Endothelial cell of umbilical vein (primary cell): Measurements from ENCODE around the gene TRIM39. TPM values are rescaled to one million over a fixed set of nuclear protein-coding genes. Genes with fewer than 3 reads are reported as not detected.

ENCODE experiments used
- BruUV-seq: library from RNA; stranded (reverse); fragments of 400-500 nt; replicated peaks from 2 replicates; lab custom pipeline; 2021; lab: Mats Ljungman, UMichigan
- CTCF ChIA-PET: fragments of 300-600, 350-600 bp; sonication (Branson Sonifier 250); formaldehyde crosslinking; loops from one replicate; lab custom pipeline; 2021; ENCODE audit warnings: antibody characterized with exemption, inconsistent platforms; lab: Charles Lee
- POLR2A ChIA-PET: fragments of 300-600, 350-600 bp; sonication (Branson Sonifier 250); formaldehyde crosslinking; loops from one replicate; lab custom pipeline; 2021; ENCODE audit warnings: antibody characterized with exemption, inconsistent platforms; lab: Charles Lee
- DNase-seq: peaks from one replicate; pipeline ENCODE4 v3.0.0-alpha.2; 2011; ENCODE audit warnings: low read depth, low spot score
- FAIRE-seq: peaks from 2 replicates; lab custom pipeline; 2011; peaks lifted over from hg19 to GRCh38; lab: Jason Lieb, UNC
- H2AFZ ChIP-seq: 2 replicates; pipeline ENCODE4 v1.6.0; 2012; ENCODE audit warnings: low read depth, low read length, control low read depth, inconsistent platforms
- H3K27ac ChIP-seq: 2 replicates; pipeline ENCODE4 v1.5.1; 2011; ENCODE audit warnings: low read depth, mild to moderate bottlenecking, control low read depth, low read length, moderate library complexity; ENCODE audit not compliant: insufficient read depth
- H3K27me3 ChIP-seq, 2 experiments: 2 replicates each; pipeline versions ENCODE4 v1.6.0 to v1.6.1; 2011; ENCODE audit warnings: low read length in 2 of 2, mixed read lengths in 1 of 2; ENCODE audit not compliant: control insufficient read depth in 2 of 2, insufficient read depth in 2 of 2
- H3K36me3 ChIP-seq, 2 experiments: 2 replicates in 1 of 2; 3 replicates in 1 of 2; pipeline ENCODE4 v1.5.1; 2011; ENCODE audit warnings: low read length in 2 of 2, mild to moderate bottlenecking in 1 of 2, moderate library complexity in 1 of 2; ENCODE audit not compliant: control insufficient read depth in 2 of 2, insufficient read depth in 2 of 2; ENCODE audit errors: extremely low read depth in 1 of 2
- H3K4me1 ChIP-seq: 3 replicates; pipeline ENCODE4 v1.5.1; 2011; ENCODE audit warnings: mild to moderate bottlenecking, low read length; ENCODE audit not compliant: control insufficient read depth, insufficient read depth; ENCODE audit errors: extremely low read depth
- H3K4me2 ChIP-seq: 2 replicates; pipeline ENCODE4 v1.6.1; 2011; ENCODE audit warnings: low read length, control low read depth, mixed read lengths; ENCODE audit not compliant: insufficient read depth
- H3K4me3 ChIP-seq, 3 experiments: fragments of 200-600 bp in 1 of 3; sonication (generic), shearing (Covaris generic) in 1 of 3; replicated peaks in 1 of 3; 2 replicates each; pipeline ENCODE4 v1.5.1; 2011 to 2016; ENCODE audit warnings: control low read depth in 3 of 3, low read length in 3 of 3, mild to moderate bottlenecking in 2 of 3, inconsistent platforms in 1 of 3, low read depth in 1 of 3, moderate library complexity in 1 of 3; ENCODE audit not compliant: insufficient read depth in 1 of 3
- H3K79me2 ChIP-seq: 2 replicates; pipeline ENCODE4 v1.6.0; 2012; ENCODE audit warnings: low read length, inconsistent platforms; ENCODE audit not compliant: control insufficient read depth, insufficient read depth
- H3K9ac ChIP-seq: replicated peaks from 2 replicates; pipeline ENCODE3; 2011; ENCODE audit warnings: low read length, control low read depth; ENCODE audit not compliant: insufficient read depth; ENCODE audit errors: extremely low read depth
- H3K9me1 ChIP-seq: replicated peaks from 3 replicates; pipeline ENCODE4 v1.6.0; 2011; ENCODE audit warnings: mild to moderate bottlenecking, low read length; ENCODE audit not compliant: control insufficient read depth, insufficient read depth; ENCODE audit errors: extremely low read depth
- H3K9me3 ChIP-seq: replicated peaks from 2 replicates; pipeline ENCODE4 v1.5.1; 2012; ENCODE audit warnings: low read length, inconsistent platforms; ENCODE audit not compliant: control insufficient read depth, insufficient read depth
- H4K20me1 ChIP-seq: replicated peaks from 2 replicates; pipeline ENCODE3; 2011; ENCODE audit warnings: mild to moderate bottlenecking, low read length; ENCODE audit not compliant: control insufficient read depth, insufficient read depth; ENCODE audit errors: extremely low read depth
- CTCF ChIP-seq, 2 donors: IDR thresholded peaks; 1 replicate in 1 of 2; 2 replicates in 1 of 2; pipeline ENCODE4 v1.5.1; 2011; ENCODE audit warnings: low read length in 2 of 2, mild to moderate bottlenecking in 2 of 2, moderate library complexity in 2 of 2, control low read depth in 1 of 2, inconsistent platforms in 1 of 2, low read depth in 1 of 2; ENCODE audit not compliant: insufficient read depth in 1 of 2; ENCODE audit errors: extremely low read depth in 1 of 2
- EZH2 ChIP-seq: IDR thresholded peaks from 2 replicates; pipeline ENCODE4 v1.6.1; 2012; ENCODE audit warnings: borderline replicate concordance, low read depth, mild to moderate bottlenecking, moderate library complexity, low read length, inconsistent platforms; ENCODE audit not compliant: severe bottlenecking
- FOS ChIP-seq: IDR thresholded peaks from 2 replicates; pipeline ENCODE4 v1.6.1; 2011; ENCODE audit warnings: mild to moderate bottlenecking, low read length, moderate library complexity, borderline replicate concordance; ENCODE audit not compliant: insufficient read depth
- GATA2 ChIP-seq: IDR thresholded peaks from 2 replicates; pipeline ENCODE4 v1.7.0; 2011; ENCODE audit warnings: low read depth, mild to moderate bottlenecking, moderate library complexity, mixed read lengths, low read length; ENCODE audit not compliant: insufficient read length, insufficient read depth
- JUN ChIP-seq: IDR thresholded peaks from 2 replicates; pipeline ENCODE4 v1.6.1; 2011; ENCODE audit warnings: borderline replicate concordance, low read depth; ENCODE audit not compliant: insufficient read length, insufficient read depth
- MAX ChIP-seq: IDR thresholded peaks from 2 replicates; pipeline ENCODE4 v1.6.1; 2011; ENCODE audit not compliant: insufficient read depth, insufficient read length
- MYC ChIP-seq: IDR thresholded peaks from one replicate; pipeline ENCODE4 v1.6.1; 2011; ENCODE audit warnings: mild to moderate bottlenecking, low read depth, low read length
- POLR2A ChIP-seq: IDR thresholded peaks from 2 replicates; pipeline ENCODE4 v1.6.1; 2012; ENCODE audit warnings: low read depth, mild to moderate bottlenecking, control low read depth, low read length
- POLR2AphosphoS5 ChIP-seq: IDR thresholded peaks from 2 replicates; pipeline ENCODE4 v1.6.1; 2012; ENCODE audit warnings: low read depth, mild to moderate bottlenecking, control low read depth, low read length, moderate library complexity; ENCODE audit not compliant: insufficient read depth
- dilution Hi-C: fragments of 300-500 bp; cut with MboI; formaldehyde crosslinking; loops from one replicate; pipeline ENCODE4 v1.15.0; 2019; ENCODE audit warnings: low sequenced_read_pairs; ENCODE audit not compliant: extremely low pct_ligation_motif_present
- intact Hi-C: fragments of 100-400 bp; cut with micrococcal nuclease; formaldehyde crosslinking; loops from one replicate; pipeline ENCODE4 v1.10.0; 2022
- polyA plus RNA-seq, 4 experiments: library from polyadenylated mRNA; depleted of rRNA in 3 of 4; stranded (reverse) in 3 of 4; unstranded in 1 of 4; fragments of >200 nt; gene quantifications; 2 replicates each; pipeline versions ENCODE4 v1.2.1 to v1.2.3, GENCODE V29; 2011 to 2012; ENCODE audit warnings: missing spikeins in 1 of 4
- total RNA-seq: library from RNA; stranded (reverse); gene quantifications from 2 replicates; pipeline ENCODE4 v1.2.3, GENCODE V29; 2021

TRIM39 gene
- total and polyA plus RNA-seq, 2 donors (not counting 3 experiments of a cell fraction or from before 2014, with no cell fraction given), result 5.6 to 13.1 TPM

- H3K4me2 ChIP-seq, result no peak overlapping the region
- DNase-seq (no peak), FAIRE-seq (no peak)
- no peaks in the 10 kb centered on the region for H3K9me3 ChIP-seq
- CTCF ChIA-PET, result interaction anchor here (0.8 kb wide), 1 partner anchor 10 kb away, joined by 3 read pairs; no protein-coding TSS in a partner anchor
- H3K79me2 ChIP-seq, result no peaks in the 10 kb centered on the region
- dilution Hi-C loops (no loop called here), intact Hi-C loops (no loop called here)
- POLR2A ChIA-PET, result no interaction called here
- no peak for TF ChIP-seq POLR2AphosphoS5
- TF ChIP-seq EZH2, result no peak
- TF ChIP-seq JUN, result no peak
- no peak for TF ChIP-seq MAX
- no peak for TF ChIP-seq CTCF (IDR thresholded peaks at IDR 0.05; ENCODE audit: extremely low read depth in 1 of 2, insufficient read depth in 1 of 2, low read depth in 1 of 2, low read length in 2 of 2)
- no peak for TF ChIP-seq MYC
- TF ChIP-seq FOS, result no peak
- TF ChIP-seq GATA2, result no peak
- TF ChIP-seq POLR2A, result no peak
- no peaks in the 10 kb centered on the region for H3K4me1 ChIP-seq
- no peak overlapping the region for H3K9ac ChIP-seq
- peaks cover 11 to 12% of the 10 kb centered on the region in 2 experiments for H3K36me3 ChIP-seq
- H3K27ac ChIP-seq, result no peak overlapping the region
- no peak overlapping the region for H3K4me3 ChIP-seq
- BruUV-seq, result no TSS peak
- no peaks in the 10 kb centered on the region for H3K27me3 ChIP-seq
- no peak overlapping the region for H2AFZ ChIP-seq
- no peaks in the 10 kb centered on the region for H3K9me1 ChIP-seq
- no peaks in the 10 kb centered on the region for H4K20me1 ChIP-seq
Measured at GRCh38 chr6:30295837-30296236, 30.9 kb upstream of the TRIM39 start.
